Suprapubic skin (tissue), 4 donors: Measurements from ENCODE around the gene HS6ST1.

Experiments used
- CTCF ChIP-seq, 2 donors: fragments of 200-600 bp in 1 of 2; fragments of 450-650 bp in 1 of 2; sonication (generic) in 1 of 2; IDR thresholded peaks; one replicate each; pipeline ENCODE4 v1.5.1; 2016 to 2019; ENCODE audit warnings: antibody characterized with exemption in 2 of 2, mild to moderate bottlenecking in 1 of 2, moderate library complexity in 1 of 2
- EP300 ChIP-seq: sonication (generic); formaldehyde crosslinking; IDR thresholded peaks from one replicate; pipeline ENCODE4 v1.6.1; 2017; ENCODE audit warnings: antibody characterized with exemption
- POLR2A ChIP-seq, 2 donors: fragments of 450-650 bp; IDR thresholded peaks; one replicate each; pipeline ENCODE4 v1.6.1; 2017; ENCODE audit warnings: antibody characterized with exemption in 2 of 2, mild to moderate bottlenecking in 2 of 2, moderate library complexity in 2 of 2
- POLR2AphosphoS5 ChIP-seq, 3 donors: sonication (generic); formaldehyde crosslinking; IDR thresholded peaks; one replicate each; pipeline ENCODE4 v1.6.1; 2017; ENCODE audit warnings: antibody characterized with exemption in 3 of 3

GRCh38 chr2:128269990-128270671, 48.5 kb downstream of the HS6ST1 start:
- TF ChIP-seq CTCF (IDR thresholded peaks at IDR 0.05) (no peak), EP300 (no peak), POLR2AphosphoS5 (IDR thresholded peaks at IDR 0.05) (no peak), POLR2A (IDR thresholded peaks at IDR 0.05) (no peak)
